ENCODE measurements around the gene DENND6B. TPM values are rescaled to one million over a fixed set of nuclear protein-coding genes. Genes with fewer than 3 reads are reported as not detected.

Gene DENND6B
- total RNA-seq, 3 donors from 2014 or later = 1.8 to 6.9 (median 5.4) TPM

DNA sequence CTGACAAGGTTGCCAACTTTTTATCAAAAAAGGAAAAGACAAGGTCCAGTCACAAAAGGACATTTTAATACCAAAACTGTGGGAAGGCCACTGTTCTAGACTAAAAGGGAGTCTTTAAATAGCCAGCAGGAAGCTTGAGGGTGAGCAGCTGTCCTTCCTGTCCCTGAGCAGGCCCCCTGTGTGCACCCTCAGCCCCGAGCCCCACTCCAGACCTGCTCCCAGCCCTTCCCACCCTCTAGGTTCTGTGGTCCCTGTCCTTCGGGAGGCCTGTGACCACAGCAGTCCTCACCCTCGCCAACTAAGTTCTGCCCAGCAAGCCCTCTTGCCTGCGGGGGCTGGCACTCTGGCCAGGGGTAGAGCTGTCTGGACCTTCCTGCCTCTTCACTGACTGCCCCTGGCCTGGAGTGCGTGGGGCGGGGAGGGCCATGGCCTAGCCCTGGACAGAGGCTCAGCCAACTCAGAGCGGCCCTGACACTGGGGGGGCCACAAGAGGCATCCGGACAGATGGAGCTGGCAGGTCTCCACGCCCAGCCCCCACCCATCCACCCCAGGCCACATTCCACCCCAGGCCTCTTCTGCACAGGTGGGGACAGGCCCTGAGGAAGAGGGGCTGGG lies 17.7 kb downstream of the DENND6B start:
- no peak for TF ChIP-seq POLR2AphosphoS5 (IDR thresholded peaks at IDR 0.05)
- no peak for TF ChIP-seq CTCF (IDR thresholded peaks at IDR 0.05)
- TF ChIP-seq POLR2A (IDR thresholded peaks at IDR 0.05) = no peak
- no peak for DNase-seq (ENCODE audit: low spot score in 2 of 2)
- H3K36me3 ChIP-seq = no peaks in the 10 kb centered on the region
- no peak overlapping the region for H3K4me3 ChIP-seq
- no peaks in the 10 kb centered on the region for H3K9me3 ChIP-seq
- intact Hi-C loops (cut with DNase I; ENCODE audit: low total_unique reads) = no loop called here
- peak overlapping the region; percentile 85 to 98 for H3K27ac ChIP-seq
- peaks cover 14 to 20% of the 10 kb centered on the region in 2 donors for H3K4me1 ChIP-seq
- no peaks in the 10 kb centered on the region for H3K27me3 ChIP-seq

DNA sequence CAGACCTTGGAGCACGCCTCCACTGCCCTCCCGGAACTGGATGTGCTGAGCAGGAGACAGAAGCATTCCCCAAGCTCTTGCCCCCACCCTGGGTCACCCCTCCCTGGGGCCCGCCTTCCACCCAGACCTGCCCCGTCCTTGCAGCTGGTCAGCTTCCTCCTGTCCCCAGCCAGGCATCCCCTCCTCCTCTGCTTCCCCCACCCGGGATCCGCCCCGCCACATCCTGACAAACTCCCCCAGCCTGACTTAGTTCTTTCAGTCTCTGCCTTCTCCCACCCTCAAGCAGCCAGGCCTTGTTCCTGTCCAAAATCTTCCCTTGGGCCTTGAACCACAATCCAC lies 18.2 kb downstream of the DENND6B start:
- TF ChIP-seq CTCF (IDR thresholded peaks at IDR 0.05) (no peak), POLR2A (IDR thresholded peaks at IDR 0.05) (no peak), POLR2AphosphoS5 (IDR thresholded peaks at IDR 0.05) (no peak)
- DNase-seq (ENCODE audit: low spot score in 2 of 2) = peak in 1 of 2 donors; percentile 68

DNA sequence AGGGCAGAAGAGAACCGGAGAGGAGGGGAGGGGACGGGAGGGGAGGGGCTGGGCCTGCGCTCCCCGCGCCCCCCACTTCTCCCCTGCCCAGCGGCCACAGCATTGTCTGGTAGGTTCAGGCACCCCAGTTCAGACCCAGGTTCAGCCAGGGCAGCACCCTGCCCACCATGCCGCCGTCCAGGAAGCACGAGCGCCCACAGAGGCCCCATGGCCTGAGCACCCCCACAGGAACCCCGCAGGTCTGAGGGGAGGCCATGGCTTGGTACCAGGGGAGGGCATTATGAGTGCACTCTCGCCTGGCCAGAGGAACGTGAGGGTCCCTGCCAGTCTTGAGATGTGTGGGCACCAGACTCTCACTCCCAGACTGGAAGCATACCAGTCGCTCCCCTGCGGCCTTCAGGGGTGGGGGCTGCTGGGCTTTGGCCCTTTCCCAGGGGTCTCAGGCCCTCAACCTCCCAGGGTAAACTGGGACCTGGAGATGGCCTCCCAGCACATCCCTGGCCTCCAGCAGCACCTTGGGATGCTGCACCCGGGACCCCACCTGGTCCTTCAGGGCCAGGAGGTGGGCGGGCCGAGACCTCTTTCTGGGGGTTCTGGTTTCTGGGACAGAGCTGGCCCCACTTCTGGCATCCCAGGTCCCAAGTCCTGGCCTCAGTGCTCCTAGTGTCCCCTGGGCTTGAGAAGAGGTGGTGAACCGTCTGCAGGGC lies 18.8 kb downstream of the DENND6B start:
- Histone ChIP-seq H3K4me3 (peak overlapping the region in 1 of 3 donors; percentile 37), H3K27ac (peak overlapping the region; percentile 85 to 98), H3K4me1 (peaks cover 23 to 31% of the 10 kb centered on the region in 2 donors), H3K9me3 (no peaks in the 10 kb centered on the region), H3K36me3 (no peaks in the 10 kb centered on the region), H3K27me3 (no peaks in the 10 kb centered on the region)
- DNase-seq (ENCODE audit: low spot score in 2 of 2) = peak in 1 of 2 donors; percentile 27
- intact Hi-C loops (cut with DNase I; ENCODE audit: low total_unique reads) = no loop called here
- TF ChIP-seq POLR2A (IDR thresholded peaks at IDR 0.05) (no peak), CTCF (IDR thresholded peaks at IDR 0.05) (no peak), POLR2AphosphoS5 (IDR thresholded peaks at IDR 0.05) (no peak)

More for the DNA sequence above, 18.2 kb downstream of the DENND6B start:
- peak overlapping the region; percentile 85 to 98 for H3K27ac ChIP-seq
- no peaks in the 10 kb centered on the region for H3K9me3 ChIP-seq
- intact Hi-C loops (cut with DNase I; ENCODE audit: low total_unique reads) = no loop called here
- H3K27me3 ChIP-seq = no peaks in the 10 kb centered on the region
- no peaks in the 10 kb centered on the region for H3K36me3 ChIP-seq
- peak overlapping the region in 1 of 3 donors; percentile 37 for H3K4me3 ChIP-seq
- peaks cover 18 to 26% of the 10 kb centered on the region in 2 donors for H3K4me1 ChIP-seq

- Histone ChIP-seq H3K27ac (peak within 1 kb of the TSS; percentile 94 to 98), H3K36me3 (no peaks in the 10 kb centered on the region), H3K9me3 (no peaks in the 10 kb centered on the region), H3K4me1 (peaks cover 33 to 41% of the 10 kb centered on the region in 2 donors), H3K4me3 (peak within 1 kb of the TSS; percentile 90 to 99 (median 91)), H3K27me3 (no peaks in the 10 kb centered on the region)
- intact Hi-C loops (cut with DNase I; ENCODE audit: low total_unique reads) = no loop called here
- TF ChIP-seq CTCF (IDR thresholded peaks at IDR 0.05) (no peak), POLR2A (IDR thresholded peaks at IDR 0.05) (no peak), POLR2AphosphoS5 (IDR thresholded peaks at IDR 0.05) (peak in 1 of 3 donors; percentile 55)
- peak; percentile 78 to 80 for DNase-seq (ENCODE audit: low spot score in 2 of 2)
Observed at GRCh38 chr22:50306753-50307749, 19.8 kb downstream of the DENND6B start, which contains the start of gene PLXNB2. PLXNB2 (minus strand) TSS chr22:50307646; CDS start chr22:50290584, 17,062 bp downstream.
